ENCODE results near the gene ADK. TPM values are rescaled to one million over a fixed set of nuclear protein-coding genes. Genes with fewer than 3 reads are reported as not detected.

Gene ADK
- polyA plus RNA-seq, 1 experiment, result 19.4 TPM

- no peak overlapping the region for H3K4me3 ChIP-seq (ENCODE audit: low read depth, low read length)
- H3K27me3 ChIP-seq (ENCODE audit: control insufficient read depth, insufficient read depth, low read length), result no peaks in the 10 kb centered on the region
- TF ChIP-seq, protein P1, sequence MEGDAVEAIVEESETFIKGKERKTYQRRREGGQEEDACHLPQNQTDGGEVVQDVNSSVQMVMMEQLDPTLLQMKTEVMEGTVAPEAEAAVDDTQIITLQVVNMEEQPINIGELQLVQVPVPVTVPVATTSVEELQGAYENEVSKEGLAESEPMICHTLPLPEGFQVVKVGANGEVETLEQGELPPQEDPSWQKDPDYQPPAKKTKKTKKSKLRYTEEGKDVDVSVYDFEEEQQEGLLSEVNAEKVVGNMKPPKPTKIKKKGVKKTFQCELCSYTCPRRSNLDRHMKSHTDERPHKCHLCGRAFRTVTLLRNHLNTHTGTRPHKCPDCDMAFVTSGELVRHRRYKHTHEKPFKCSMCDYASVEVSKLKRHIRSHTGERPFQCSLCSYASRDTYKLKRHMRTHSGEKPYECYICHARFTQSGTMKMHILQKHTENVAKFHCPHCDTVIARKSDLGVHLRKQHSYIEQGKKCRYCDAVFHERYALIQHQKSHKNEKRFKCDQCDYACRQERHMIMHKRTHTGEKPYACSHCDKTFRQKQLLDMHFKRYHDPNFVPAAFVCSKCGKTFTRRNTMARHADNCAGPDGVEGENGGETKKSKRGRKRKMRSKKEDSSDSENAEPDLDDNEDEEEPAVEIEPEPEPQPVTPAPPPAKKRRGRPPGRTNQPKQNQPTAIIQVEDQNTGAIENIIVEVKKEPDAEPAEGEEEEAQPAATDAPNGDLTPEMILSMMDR (IDR thresholded peaks at IDR 0.05; ENCODE audit: insufficient read depth, low read depth, low read length), result no peak
- ChIA-PET POLR2A (no interaction called here), CTCF (interaction anchor here (0.6 kb wide), 1 partner anchor 654 kb away, joined by 3 read pairs; no protein-coding TSS in a partner anchor)
- no peaks in the 10 kb centered on the region for H3K36me3 ChIP-seq (ENCODE audit: control insufficient read depth, insufficient read depth, low read length)
- DNase-seq (ENCODE audit: low read depth), result no peak
These were observed 274.5 kb downstream of the ADK start for GRCh38 chr10:74425456-74426001.

DNA sequence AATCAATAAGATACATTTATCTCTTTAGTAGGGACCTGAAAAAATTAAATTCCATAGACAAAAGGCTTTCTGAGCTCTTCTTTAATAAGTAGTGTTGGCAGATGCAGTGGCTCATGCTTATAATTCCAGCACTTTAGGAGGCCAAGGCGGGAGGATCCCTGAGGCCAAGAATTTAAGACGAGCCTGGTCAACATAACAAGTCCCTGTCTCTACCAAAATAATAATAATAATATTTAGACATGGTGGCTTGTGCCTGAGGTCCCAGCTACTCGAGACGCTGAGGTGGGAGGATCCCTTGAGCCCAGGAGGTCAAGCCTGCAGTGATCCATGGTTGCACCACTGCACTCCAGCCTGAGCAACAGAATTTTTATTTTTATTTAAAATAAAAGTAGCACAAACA is 280.8 kb downstream of the ADK start:
- TF ChIP-seq, protein P1 (IDR thresholded peaks at IDR 0.05; ENCODE audit: insufficient read depth, low read depth, low read length), result no peak
- H3K27me3 ChIP-seq (ENCODE audit: control insufficient read depth, insufficient read depth, low read length), result no peaks in the 10 kb centered on the region
- H3K4me3 ChIP-seq (ENCODE audit: low read depth, low read length), result no peak overlapping the region
- no peaks in the 10 kb centered on the region for H3K36me3 ChIP-seq (ENCODE audit: control insufficient read depth, insufficient read depth, low read length)
- POLR2A ChIA-PET, result no interaction called here
- CTCF ChIA-PET, result interaction anchor here (2.9 kb wide), 1 partner anchor 11 kb away, joined by 11 read pairs; no protein-coding TSS in a partner anchor
- no peak for DNase-seq (ENCODE audit: low read depth)

GRCh38 chr10:74432841-74433594 is 282.0 kb downstream of the ADK start:
- ChIA-PET POLR2A (no interaction called here), CTCF (interaction anchor here (0.6 to 0.9 kb wide), 2 partner anchors 67 to 446 kb away, joined by 3 read pairs; no protein-coding TSS in a partner anchor)
- H3K36me3 ChIP-seq (ENCODE audit: control insufficient read depth, insufficient read depth, low read length), result no peaks in the 10 kb centered on the region
- no peak overlapping the region for H3K4me3 ChIP-seq (ENCODE audit: low read depth, low read length)
- H3K27me3 ChIP-seq (ENCODE audit: control insufficient read depth, insufficient read depth, low read length), result no peaks in the 10 kb centered on the region
- peak; percentile 74 for DNase-seq (ENCODE audit: low read depth)
- TF ChIP-seq, protein P1 (IDR thresholded peaks at IDR 0.05; ENCODE audit: insufficient read depth, low read depth, low read length), result no peak

GRCh38 chr10:74433595-74433956 is 282.6 kb downstream of the ADK start:
- Histone ChIP-seq H3K36me3 (ENCODE audit: control insufficient read depth, insufficient read depth, low read length) (no peaks in the 10 kb centered on the region), H3K27me3 (ENCODE audit: control insufficient read depth, insufficient read depth, low read length) (no peaks in the 10 kb centered on the region), H3K4me3 (ENCODE audit: low read depth, low read length) (no peak overlapping the region)
- no peak for DNase-seq (ENCODE audit: low read depth)
- TF ChIP-seq, protein P1 (IDR thresholded peaks at IDR 0.05; ENCODE audit: insufficient read depth, low read depth, low read length), result no peak
- ChIA-PET POLR2A (no interaction called here), CTCF (interaction anchor here (0.9 kb wide), 1 partner anchor 445 kb away, joined by 3 read pairs; no protein-coding TSS in a partner anchor)

DNA sequence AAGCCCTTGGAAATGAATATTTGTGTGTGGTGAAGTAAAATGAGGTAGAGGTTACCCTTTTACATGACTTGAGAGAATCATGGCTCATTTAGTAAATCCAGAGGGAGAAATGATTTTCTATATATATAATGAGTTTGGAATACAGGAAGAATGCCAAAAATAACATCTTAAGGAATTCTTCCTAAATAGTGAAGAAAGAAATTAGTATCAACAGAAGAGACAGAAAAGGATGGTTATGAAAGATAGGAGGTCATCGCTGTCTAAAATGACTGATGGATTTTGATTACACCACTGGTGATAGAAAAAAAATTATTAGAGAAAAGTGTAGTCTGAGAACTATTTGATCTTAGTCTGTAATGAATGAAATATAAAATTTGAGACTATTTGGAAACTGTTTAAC is 283.0 kb downstream of the ADK start:
- no peaks in the 10 kb centered on the region for H3K36me3 ChIP-seq (ENCODE audit: control insufficient read depth, insufficient read depth, low read length)
- ChIA-PET CTCF (interaction anchor here (0.6 kb wide), 1 partner anchor 245 kb away, joined by 3 read pairs; no protein-coding TSS in a partner anchor), POLR2A (no interaction called here)
- H3K27me3 ChIP-seq (ENCODE audit: control insufficient read depth, insufficient read depth, low read length), result no peaks in the 10 kb centered on the region
- no peak for DNase-seq (ENCODE audit: low read depth)
- TF ChIP-seq, protein P1 (IDR thresholded peaks at IDR 0.05; ENCODE audit: insufficient read depth, low read depth, low read length), result no peak
- no peak overlapping the region for H3K4me3 ChIP-seq (ENCODE audit: low read depth, low read length)

Measured in BJ (cell line).